ENCODE measurements around the gene FADS3.
"Not testable (repeated sequence)": the region's sequence is repeated elsewhere in the genome, so short reads cannot be mapped to it uniquely, and the experiment has no call there.

Gene FADS3

GRCh38 chr11:61897387-61898246 lies 6.3 kb upstream of the FADS3 start:
- peak; percentile 87 for DNase-seq

GRCh38 chr11:61896665-61897386 lies 5.5 kb upstream of the FADS3 start:
- DNase-seq: no peak

GRCh38 chr11:61895718-61896059 lies 4.3 kb upstream of the FADS3 start:
- no peak for DNase-seq

- no peak for DNase-seq
Observed at GRCh38 chr11:61895046-61895717, 3.8 kb upstream of the FADS3 start.

GRCh38 chr11:61893981-61894380 lies 2.6 kb upstream of the FADS3 start:
- DNase-seq: no peak

- no peak for DNase-seq
Observed at GRCh38 chr11:61892085-61892370, 683 bp upstream of the FADS3 start.

- peak; percentile 37 to 54 for DNase-seq
Observed at GRCh38 chr11:61890529-61891330, 615 bp downstream of the FADS3 start.

GRCh38 chr11:61889831-61890230 lies 1.5 kb downstream of the FADS3 start:
- no peak for DNase-seq

GRCh38 chr11:61888590-61888989 lies 2.8 kb downstream of the FADS3 start:
- no peak for DNase-seq

- DNase-seq: no peak
Observed at GRCh38 chr11:61887839-61888494, 3.4 kb downstream of the FADS3 start.

GRCh38 chr11:61886643-61887042 lies 4.7 kb downstream of the FADS3 start:
- DNase-seq: no peak

- DNase-seq: no peak
Observed at GRCh38 chr11:61885784-61886580, 5.4 kb downstream of the FADS3 start.

- DNase-seq: no peak
Observed at GRCh38 chr11:61885166-61885778, 6.1 kb downstream of the FADS3 start.

GRCh38 chr11:61883947-61884346 lies 7.4 kb downstream of the FADS3 start:
- DNase-seq: no peak

- DNase-seq: no peak
Observed at GRCh38 chr11:61883327-61883726, 8.0 kb downstream of the FADS3 start.

- no peak for DNase-seq
Observed at GRCh38 chr11:61882879-61883278, 8.5 kb downstream of the FADS3 start.

GRCh38 chr11:61882267-61882666 lies 9.1 kb downstream of the FADS3 start:
- not testable (repeated sequence) for DNase-seq

GRCh38 chr11:61881397-61881796 lies 9.9 kb downstream of the FADS3 start:
- DNase-seq: no peak

- no peak for DNase-seq
Observed at GRCh38 chr11:61880454-61880853, 10.9 kb downstream of the FADS3 start.

GRCh38 chr11:61880031-61880430 lies 11.3 kb downstream of the FADS3 start:
- no peak for DNase-seq

- DNase-seq: no peak
Observed at GRCh38 chr11:61879152-61879551, 12.2 kb downstream of the FADS3 start.
